Keratinocyte (primary cell): ENCODE results near the gene KCNJ15. TPM values are rescaled to one million over a fixed set of nuclear protein-coding genes. Genes with fewer than 3 reads are reported as not detected.

Experiments
- DNase-seq: peaks from one replicate; pipeline ENCODE4 v3.0.0-alpha.2; 2011; ENCODE audit warnings: low read depth, missing footprints, low spot score
- FAIRE-seq: peaks from 2 replicates; lab custom pipeline; 2011; peaks lifted over from hg19 to GRCh38; lab: Jason Lieb, UNC
- H2AFZ ChIP-seq: 2 replicates; pipeline ENCODE4 v1.6.0; 2012; ENCODE audit warnings: low read length, control low read depth, inconsistent platforms; ENCODE audit not compliant: control insufficient read depth
- H3K27ac ChIP-seq: 2 replicates; pipeline ENCODE4 v1.5.1; 2011; ENCODE audit warnings: low read length; ENCODE audit not compliant: control insufficient read depth, insufficient read depth
- H3K27me3 ChIP-seq: 3 replicates; pipeline ENCODE4 v1.6.0; 2011; ENCODE audit warnings: low read length; ENCODE audit not compliant: control insufficient read depth, insufficient read depth; ENCODE audit errors: extremely low read depth
- H3K36me3 ChIP-seq, 2 experiments: 2 replicates in 1 of 2; 3 replicates in 1 of 2; pipeline ENCODE4 v1.5.1; 2011; ENCODE audit warnings: low read length in 2 of 2, mild to moderate bottlenecking in 1 of 2; ENCODE audit not compliant: control insufficient read depth in 2 of 2, insufficient read depth in 2 of 2; ENCODE audit errors: extremely low read depth in 1 of 2
- H3K4me1 ChIP-seq: 3 replicates; pipeline ENCODE4 v1.5.1; 2011; ENCODE audit warnings: low read length; ENCODE audit not compliant: control insufficient read depth, insufficient read depth; ENCODE audit errors: extremely low read depth
- H3K4me2 ChIP-seq: 3 replicates; pipeline ENCODE4 v1.6.0; 2011; ENCODE audit warnings: low read depth, low read length; ENCODE audit not compliant: control insufficient read depth, insufficient read depth; ENCODE audit errors: extremely low read depth
- H3K4me3 ChIP-seq, 3 experiments: fragments of 200-600 bp in 1 of 3; sonication (generic) in 1 of 3; 2 replicates in 2 of 3; 3 replicates in 1 of 3; pipeline ENCODE4 v1.5.1; 2011 to 2016; ENCODE audit warnings: low read length in 3 of 3, mild to moderate bottlenecking in 3 of 3, control low read depth in 2 of 3, inconsistent platforms in 1 of 3, low read depth in 1 of 3, mixed read lengths in 1 of 3, mixed run types in 1 of 3, moderate library complexity in 1 of 3; ENCODE audit not compliant: control insufficient read depth in 2 of 3, insufficient read depth in 2 of 3; ENCODE audit errors: extremely low read depth in 1 of 3
- H3K79me2 ChIP-seq: 2 replicates; pipeline ENCODE4 v1.6.0; 2012; ENCODE audit warnings: low read length; ENCODE audit not compliant: control insufficient read depth, insufficient read depth
- H3K9ac ChIP-seq: 3 replicates; pipeline ENCODE4 v1.6.0; 2011; ENCODE audit warnings: low read length; ENCODE audit not compliant: control insufficient read depth, insufficient read depth; ENCODE audit errors: extremely low read depth
- H3K9me1 ChIP-seq: 3 replicates; pipeline ENCODE4 v1.6.0; 2011; ENCODE audit warnings: low read length; ENCODE audit not compliant: control insufficient read depth, insufficient read depth; ENCODE audit errors: extremely low read depth
- H3K9me3 ChIP-seq: 2 replicates; pipeline ENCODE4 v1.5.1; 2012; ENCODE audit warnings: low read depth, low read length; ENCODE audit not compliant: control insufficient read depth
- H4K20me1 ChIP-seq: 3 replicates; pipeline ENCODE4 v1.6.0; 2011; ENCODE audit warnings: low read length; ENCODE audit not compliant: control insufficient read depth, insufficient read depth; ENCODE audit errors: extremely low read depth
- CTCF ChIP-seq, 3 experiments: IDR thresholded peaks in 1 of 3; conservative IDR thresholded peaks in 1 of 3; optimal IDR thresholded peaks in 1 of 3; 2 replicates in 2 of 3; 3 replicates in 1 of 3; pipeline versions ENCODE3 to v1.5.1; 2011; ENCODE audit warnings: low read length in 3 of 3, mild to moderate bottlenecking in 3 of 3, moderate library complexity in 2 of 3, control low read depth in 1 of 3, inconsistent platforms in 1 of 3; ENCODE audit not compliant: insufficient read depth in 2 of 3; ENCODE audit errors: extremely low read depth in 1 of 3
- EZH2 ChIP-seq: IDR thresholded peaks from one replicate; pipeline ENCODE4 v1.6.1; 2012; ENCODE audit warnings: inconsistent platforms, mild to moderate bottlenecking, low read length, moderate library complexity
- dilution Hi-C: fragments of 300-500 bp; cut with MboI; formaldehyde crosslinking; loops from one replicate; pipeline ENCODE4 v1.7.0; 2020; ENCODE audit warnings: low sequenced_read_pairs; ENCODE audit not compliant: extremely low pct_ligation_motif_present
- polyA plus RNA-seq, 5 experiments: library from polyadenylated mRNA; depleted of rRNA in 3 of 5; stranded (reverse) in 3 of 5; stranded (forward) in 1 of 5; unstranded in 1 of 5; fragments of >200 nt; gene quantifications; 1 replicate in 1 of 5; 2 replicates in 3 of 5; 3 replicates in 1 of 5; pipeline versions ENCODE4 v1.2.1 to v1.2.3, GENCODE V29; 2011 to 2012; ENCODE audit warnings: missing spikeins in 2 of 5, low read depth in 1 of 5, low replicate concordance in 1 of 5

KCNJ15 gene
- polyA plus RNA-seq, 1 donor (not counting 4 experiments of a cell fraction or from before 2014, with no cell fraction given), result 76.3 TPM

- no peak overlapping the region for H3K4me2 ChIP-seq
- H3K4me1 ChIP-seq, result peaks cover 5% of the 10 kb centered on the region
- no peaks in the 10 kb centered on the region for H4K20me1 ChIP-seq
- no peak for TF ChIP-seq CTCF (optimal IDR thresholded peaks at IDR 0.05 in 1 of 3, IDR thresholded peaks at IDR 0.05 in 1 of 3, conservative IDR thresholded peaks at IDR 0.05 in 1 of 3; ENCODE audit: extremely low read depth in 1 of 3, insufficient read depth in 2 of 3, low read length in 3 of 3)
- no peak for TF ChIP-seq EZH2
- H3K27me3 ChIP-seq, result no peaks in the 10 kb centered on the region
- no peak for FAIRE-seq
- H3K9me3 ChIP-seq, result peaks cover 8% of the 10 kb centered on the region
- no peak overlapping the region for H3K9ac ChIP-seq
- H3K36me3 ChIP-seq, result no peaks in the 10 kb centered on the region
- DNase-seq, result no peak
- no peaks in the 10 kb centered on the region for H3K79me2 ChIP-seq
- H3K9me1 ChIP-seq, result no peaks in the 10 kb centered on the region
- H2AFZ ChIP-seq, result no peak overlapping the region
- dilution Hi-C loops, result no loop called here
- no peak overlapping the region for H3K4me3 ChIP-seq
- H3K27ac ChIP-seq, result no peak overlapping the region
Observed at GRCh38 chr21:38221594-38221993, 35.2 kb upstream of the KCNJ15 start.

GRCh38 chr21:38223893-38224540, 32.8 kb upstream of the KCNJ15 start:
- no peaks in the 10 kb centered on the region for H4K20me1 ChIP-seq
- H3K36me3 ChIP-seq, result no peaks in the 10 kb centered on the region
- H3K9me1 ChIP-seq, result no peaks in the 10 kb centered on the region
- H2AFZ ChIP-seq, result no peak overlapping the region
- no peak for DNase-seq
- H3K4me3 ChIP-seq, result no peak overlapping the region
- no peak overlapping the region for H3K27ac ChIP-seq
- H3K4me1 ChIP-seq, result peaks cover 13% of the 10 kb centered on the region
- no peaks in the 10 kb centered on the region for H3K79me2 ChIP-seq
- peaks cover 14% of the 10 kb centered on the region for H3K9me3 ChIP-seq
- no peak for FAIRE-seq
- TF ChIP-seq CTCF (optimal IDR thresholded peaks at IDR 0.05 in 1 of 3, IDR thresholded peaks at IDR 0.05 in 1 of 3, conservative IDR thresholded peaks at IDR 0.05 in 1 of 3; ENCODE audit: extremely low read depth in 1 of 3, insufficient read depth in 2 of 3, low read length in 3 of 3) (no peak), EZH2 (no peak)
- no peak overlapping the region for H3K9ac ChIP-seq
- no peak overlapping the region for H3K4me2 ChIP-seq
- no peaks in the 10 kb centered on the region for H3K27me3 ChIP-seq
- dilution Hi-C loops, result no loop called here
